Stomach (tissue), 9 donors: Measurements from ENCODE around the gene LMBRD2. TPM values are rescaled to one million over a fixed set of nuclear protein-coding genes. Genes with fewer than 3 reads are reported as not detected.

Experiments used
- DNase-seq, 2 donors: peaks; one replicate each; pipeline versions ENCODE4 v3.0.0 to v3.0.0-alpha.2; 2013 to 2019
- H3K27ac ChIP-seq, 5 donors: fragments of 200-600 bp in 4 of 5; sonication (generic) in 4 of 5; one replicate each; pipeline ENCODE4 v1.5.1; 2013 to 2019; ENCODE audit warnings: mild to moderate bottlenecking in 1 of 5, moderate library complexity in 1 of 5
- H3K27me3 ChIP-seq, 3 donors: fragments of 200-600 bp; sonication (generic); one replicate each; pipeline ENCODE4 v1.5.1; 2017 to 2019; ENCODE audit warnings: mixed run types in 1 of 3
- H3K36me3 ChIP-seq, 4 donors: fragments of 200-600 bp; sonication (generic); 1 replicate in 3 of 4; 2 replicates in 1 of 4; pipeline ENCODE4 v1.5.1; 2016 to 2019
- H3K4me1 ChIP-seq, 4 donors: fragments of 200-600 bp; sonication (generic); one replicate each; pipeline ENCODE4 v1.5.1; 2016 to 2019
- H3K4me3 ChIP-seq, 4 donors: fragments of 200-600 bp; sonication (generic) in 3 of 4; one replicate each; pipeline ENCODE4 v1.5.1; 2016 to 2019; ENCODE audit warnings: mild to moderate bottlenecking in 1 of 4
- H3K9me3 ChIP-seq, 4 donors: fragments of 200-600 bp; sonication (generic); one replicate each; pipeline ENCODE4 v1.5.1; 2016 to 2019
- EP300 ChIP-seq: sonication (generic); formaldehyde crosslinking; IDR thresholded peaks from one replicate; pipeline ENCODE4 v1.6.1; 2017; ENCODE audit warnings: antibody characterized with exemption
- POLR2A ChIP-seq, 4 donors: fragments of 450-650 bp; IDR thresholded peaks; one replicate each; pipeline ENCODE4 v1.6.1; 2016; ENCODE audit warnings: antibody characterized with exemption in 4 of 4, control low read depth in 2 of 4, mild to moderate bottlenecking in 1 of 4, moderate library complexity in 1 of 4
- POLR2AphosphoS5 ChIP-seq, 3 donors: sonication (generic); formaldehyde crosslinking; IDR thresholded peaks; one replicate each; pipeline ENCODE4 v1.6.1; 2016; ENCODE audit warnings: antibody characterized with exemption in 3 of 3
- WGBS, 5 donors: extraction: QIAGEN DNeasy Blood & Tissue Kit in 3 of 5; methylation state at CpG; one replicate each; pipeline versions ENCODE4 v1.1.5 to v1.1.7; 2013 to 2018; 5-methylcytosine and 5-hydroxymethylcytosine counted together
- intact Hi-C: fragments of 100-400 bp; cut with DNase I; formaldehyde crosslinking; loops from one replicate; pipeline ENCODE4 v1.15.1; 2023; ENCODE audit warnings: low total_unique reads
- polyA plus RNA-seq, 3 donors: library from polyadenylated mRNA; stranded (reverse); fragments of 200-250 nt; gene quantifications; one replicate each; pipeline ENCODE4 v1.2.3, GENCODE V29; 2013
- total RNA-seq, 5 donors: library from RNA; depleted of rRNA; stranded (reverse); fragments of >200 nt; gene quantifications; one replicate each; pipeline versions ENCODE4 v1.1.0 to v1.2.3, GENCODE V29; 2014 to 2016
- TF ChIP-seq, protein P1 (sequence below), 7 experiments: fragments of 450-650 bp in 4 of 7; fragments of 200-600 bp in 3 of 7; sonication (generic) in 3 of 7; IDR thresholded peaks; one replicate each; pipeline ENCODE4 v1.5.1; 2016 to 2019; ENCODE audit warnings: antibody characterized with exemption in 7 of 7, control low read depth in 2 of 7, mild to moderate bottlenecking in 1 of 7
- donor health status: healthy with polysubstance abuse.
- donor health status: Bipolar disorder and iron deficiency.
- donor health status: healthy.

The LMBRD2 gene
- total and polyA plus RNA-seq, 8 donors, result 0.58 to 122 (median 4.9) TPM

DNA sequence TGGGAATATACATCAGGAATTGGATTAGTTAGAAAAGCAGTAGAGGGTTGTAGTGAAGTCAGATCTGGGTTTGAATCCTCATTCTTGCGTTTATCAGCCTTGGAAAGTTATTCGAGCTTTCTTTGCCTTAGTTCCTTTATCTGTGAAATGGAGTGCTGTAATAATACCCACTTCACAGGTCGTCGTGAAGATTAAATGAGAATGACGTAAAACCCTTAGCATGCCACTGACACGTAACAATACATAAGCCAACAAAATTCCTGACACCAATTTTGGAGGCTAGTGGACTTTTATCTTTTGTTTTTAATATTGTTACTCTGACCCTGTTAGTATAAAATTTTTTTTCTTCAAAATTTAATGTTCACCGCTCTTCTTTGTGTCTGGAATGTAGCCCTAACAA is 3.6 kb upstream of the LMBRD2 start:
- H3K4me3 ChIP-seq, result no peak overlapping the region
- H3K9me3 ChIP-seq, result no peaks in the 10 kb centered on the region
- TF ChIP-seq POLR2A (IDR thresholded peaks at IDR 0.05) (no peak), EP300 (no peak), POLR2AphosphoS5 (IDR thresholded peaks at IDR 0.05) (no peak)
- TF ChIP-seq, protein P1, sequence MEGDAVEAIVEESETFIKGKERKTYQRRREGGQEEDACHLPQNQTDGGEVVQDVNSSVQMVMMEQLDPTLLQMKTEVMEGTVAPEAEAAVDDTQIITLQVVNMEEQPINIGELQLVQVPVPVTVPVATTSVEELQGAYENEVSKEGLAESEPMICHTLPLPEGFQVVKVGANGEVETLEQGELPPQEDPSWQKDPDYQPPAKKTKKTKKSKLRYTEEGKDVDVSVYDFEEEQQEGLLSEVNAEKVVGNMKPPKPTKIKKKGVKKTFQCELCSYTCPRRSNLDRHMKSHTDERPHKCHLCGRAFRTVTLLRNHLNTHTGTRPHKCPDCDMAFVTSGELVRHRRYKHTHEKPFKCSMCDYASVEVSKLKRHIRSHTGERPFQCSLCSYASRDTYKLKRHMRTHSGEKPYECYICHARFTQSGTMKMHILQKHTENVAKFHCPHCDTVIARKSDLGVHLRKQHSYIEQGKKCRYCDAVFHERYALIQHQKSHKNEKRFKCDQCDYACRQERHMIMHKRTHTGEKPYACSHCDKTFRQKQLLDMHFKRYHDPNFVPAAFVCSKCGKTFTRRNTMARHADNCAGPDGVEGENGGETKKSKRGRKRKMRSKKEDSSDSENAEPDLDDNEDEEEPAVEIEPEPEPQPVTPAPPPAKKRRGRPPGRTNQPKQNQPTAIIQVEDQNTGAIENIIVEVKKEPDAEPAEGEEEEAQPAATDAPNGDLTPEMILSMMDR (IDR thresholded peaks at IDR 0.05), result no peak
- intact Hi-C loops, result no loop called here
- DNase-seq, result no peak
- WGBS, 5 donors, result 90 to 96% (median 93%) methylated on average over 7 of the region's 7 CpGs
- H3K36me3 ChIP-seq, result peaks cover 5 to 52% (median 47%) of the 10 kb centered on the region in 4 donors
- peaks cover 16 to 61% (median 39%) of the 10 kb centered on the region in 4 donors for H3K4me1 ChIP-seq
- H3K27me3 ChIP-seq, result no peaks in the 10 kb centered on the region
- no peak overlapping the region for H3K27ac ChIP-seq

DNA sequence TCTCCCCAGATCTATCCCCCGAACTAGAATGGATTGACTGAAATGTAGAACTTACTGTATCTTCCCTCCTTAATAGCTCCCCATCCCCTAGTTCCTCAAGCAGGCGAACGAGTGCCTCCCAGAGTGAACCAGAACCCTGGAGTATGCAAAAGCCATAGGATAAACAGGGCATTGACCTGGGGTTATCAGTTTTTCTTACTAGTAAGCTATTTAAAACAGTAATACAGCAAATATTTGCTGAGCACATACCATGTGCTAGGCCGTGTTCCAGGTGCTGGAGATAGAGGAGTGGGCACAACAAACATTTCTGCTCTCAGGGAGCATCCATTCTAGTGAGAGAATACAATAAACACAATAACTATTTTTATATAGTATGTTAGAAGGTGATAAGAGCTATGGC is 2.0 kb upstream of the LMBRD2 start:
- TF ChIP-seq EP300 (no peak), POLR2AphosphoS5 (IDR thresholded peaks at IDR 0.05) (peak in 1 of 3 donors; percentile 32), POLR2A (IDR thresholded peaks at IDR 0.05) (no peak)
- TF ChIP-seq, protein P1 (IDR thresholded peaks at IDR 0.05), result no peak
- Histone ChIP-seq H3K9me3 (no peaks in the 10 kb centered on the region), H3K27ac (no peak overlapping the region), H3K4me1 (peaks cover 16 to 77% (median 53%) of the 10 kb centered on the region in 4 donors), H3K4me3 (no peak overlapping the region), H3K36me3 (peaks cover 0 to 37% (median 34%) of the 10 kb centered on the region in 4 donors), H3K27me3 (no peaks in the 10 kb centered on the region)
- 25 to 60% (median 47%) methylated on average over 4 of the region's 4 CpGs for WGBS, 5 donors
- intact Hi-C loops, result no loop called here
- DNase-seq, result no peak

DNA sequence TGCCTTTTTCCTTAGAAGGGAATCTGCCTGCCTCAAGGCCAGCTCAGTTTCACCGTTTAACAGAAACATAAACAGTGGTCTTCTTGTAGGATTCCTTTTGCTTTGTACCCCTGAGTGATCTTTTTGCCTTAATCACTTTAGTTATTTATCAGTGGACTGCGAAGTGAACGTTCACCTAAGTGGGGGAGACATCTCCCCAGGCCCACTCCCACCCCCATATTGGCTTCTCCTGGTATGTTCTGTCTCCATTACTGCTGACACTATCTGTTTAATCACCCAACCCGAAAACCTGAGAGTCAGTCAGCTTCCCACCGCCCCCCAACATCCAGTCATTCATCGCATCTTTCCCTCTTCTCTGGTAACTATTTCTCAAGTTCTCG is 1.6 kb upstream of the LMBRD2 start:
- Histone ChIP-seq H3K36me3 (peaks cover 0 to 33% (median 31%) of the 10 kb centered on the region in 4 donors), H3K4me1 (peaks cover 16 to 77% (median 54%) of the 10 kb centered on the region in 4 donors), H3K9me3 (no peaks in the 10 kb centered on the region), H3K27ac (no peak overlapping the region), H3K27me3 (no peaks in the 10 kb centered on the region), H3K4me3 (peak overlapping the region in 3 of 4 donors; percentile 84 to 91 (median 86))
- no peak for DNase-seq
- 65 to 71% (median 70%) methylated on average over 7 of the region's 7 CpGs for WGBS, 5 donors
- intact Hi-C loops, result no loop called here
- TF ChIP-seq, protein P1 (IDR thresholded peaks at IDR 0.05), result no peak
- no peak for TF ChIP-seq POLR2AphosphoS5 (IDR thresholded peaks at IDR 0.05)

DNA sequence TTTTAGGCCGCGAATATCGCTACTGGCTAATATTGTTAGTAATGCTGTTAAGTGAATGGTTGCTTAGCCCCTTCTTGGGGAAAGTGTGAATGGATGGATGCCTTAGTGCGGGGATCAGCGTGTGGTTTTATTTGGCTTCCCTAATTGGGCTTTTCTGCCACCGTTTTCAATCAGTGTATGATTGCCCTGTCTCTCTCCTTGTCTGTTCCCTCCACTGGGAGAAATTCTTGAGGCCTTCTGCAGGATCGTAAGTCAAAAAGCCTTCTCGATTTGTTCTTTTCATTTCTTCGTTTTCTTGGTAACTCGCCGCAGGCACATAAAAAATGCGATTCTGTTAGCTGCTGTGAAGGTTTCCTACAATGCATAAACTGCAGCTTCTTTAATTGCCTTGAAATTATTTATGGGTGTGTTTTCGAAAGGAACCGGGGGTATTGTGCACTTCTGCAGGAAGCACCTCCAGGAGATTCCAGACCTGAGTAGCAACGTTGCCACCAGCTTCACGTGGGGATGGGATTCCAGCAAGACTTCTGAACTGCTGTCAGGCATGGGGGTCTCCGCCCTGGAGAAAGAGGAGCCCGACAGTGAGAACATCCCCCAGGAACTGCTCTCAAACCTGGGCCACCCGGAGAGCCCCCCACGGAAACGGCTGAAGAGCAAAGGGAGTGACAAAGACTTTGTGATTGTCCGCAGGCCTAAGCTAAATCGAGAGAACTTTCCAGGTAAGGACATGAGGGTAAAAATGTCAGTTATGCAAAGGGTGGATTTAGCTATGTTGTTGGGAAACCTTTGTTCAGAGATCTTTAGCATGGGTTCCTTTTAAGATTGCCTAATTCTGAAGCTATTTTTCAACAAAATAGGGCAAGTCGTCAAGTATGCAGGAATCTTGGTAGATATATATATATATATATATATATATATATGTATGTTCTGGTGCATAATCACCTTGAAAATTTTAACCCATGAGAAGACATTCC is 924 bp upstream of the LMBRD2 start:
- Histone ChIP-seq H3K9me3 (no peaks in the 10 kb centered on the region), H3K4me1 (peaks cover 16 to 76% (median 50%) of the 10 kb centered on the region in 4 donors), H3K27me3 (no peaks in the 10 kb centered on the region), H3K4me3 (peak overlapping the region; percentile 84 to 91 (median 88)), H3K36me3 (peaks cover 0 to 27% (median 25%) of the 10 kb centered on the region in 4 donors), H3K27ac (peak overlapping the region in 4 of 5 donors; percentile 53 to 93 (median 84))
- DNase-seq, result peak in 1 of 2 donors; percentile 31
- intact Hi-C loops, result no loop called here
- TF ChIP-seq POLR2A (IDR thresholded peaks at IDR 0.05), result no peak
- no peak for TF ChIP-seq POLR2AphosphoS5 (IDR thresholded peaks at IDR 0.05)
- TF ChIP-seq, protein P1 (IDR thresholded peaks at IDR 0.05), result no peak
- TF ChIP-seq EP300, result no peak
- 4 to 6% (median 5%) methylated on average over 24 of the region's 24 CpGs for WGBS, 5 donors
